NCI-H2107 treated with DMSO at 0.1 percent for 48 hours (cell line): ENCODE results near the gene SOX12.
"Not testable (repeated sequence)": the region's sequence is repeated elsewhere in the genome, so short reads cannot be mapped to it uniquely, and the experiment has no call there.

Experiments
- DNase-seq: peaks from one replicate; lab custom pipeline; 2025; ENCODE audit not compliant: unreplicated experiment; lab: John Stamatoyannopoulos, UW

Gene SOX12

GRCh38 chr20:328975-329695 is 3.8 kb downstream of the SOX12 start:
- DNase-seq, result no peak

- no peak for DNase-seq
These were observed 4.5 kb downstream of the SOX12 start for GRCh38 chr20:329851-330232.

- DNase-seq, result peak; percentile 10
These were observed 5.1 kb downstream of the SOX12 start for GRCh38 chr20:330233-331149.

GRCh38 chr20:334578-334977 is 9.2 kb downstream of the SOX12 start:
- no peak for DNase-seq

- not testable (repeated sequence) for DNase-seq
These were observed 10.7 kb downstream of the SOX12 start for GRCh38 chr20:336040-336439.

GRCh38 chr20:341682-342081 is 16.3 kb downstream of the SOX12 start:
- DNase-seq, result no peak

- DNase-seq, result no peak
These were observed 17.8 kb downstream of the SOX12 start for GRCh38 chr20:343107-343506.

- DNase-seq, result no peak
These were observed 20.8 kb downstream of the SOX12 start for GRCh38 chr20:346033-346639.

GRCh38 chr20:346640-347316 is 21.4 kb downstream of the SOX12 start, which contains the start of gene NRSN2:
Gene NRSN2, plus strand, starts transcription at chr20:347111. Its CDS starts 2,533 bp downstream, at chr20:349644.
- peak; percentile 10 for DNase-seq

GRCh38 chr20:347317-347639 is 21.9 kb downstream of the SOX12 start:
- no peak for DNase-seq

GRCh38 chr20:347640-348484 is 22.5 kb downstream of the SOX12 start:
- peak; percentile 64 for DNase-seq

- DNase-seq, result no peak
These were observed 23.9 kb downstream of the SOX12 start for GRCh38 chr20:348972-349841.

GRCh38 chr20:353166-353565 is 27.8 kb downstream of the SOX12 start:
- no peak for DNase-seq

GRCh38 chr20:354298-354977 is 29.1 kb downstream of the SOX12 start:
- peak; percentile 35 for DNase-seq

GRCh38 chr20:356154-356553 is 30.8 kb downstream of the SOX12 start:
- DNase-seq, result not testable (repeated sequence)

GRCh38 chr20:356745-357144 is 31.4 kb downstream of the SOX12 start:
- no peak for DNase-seq

- no peak for DNase-seq
These were observed 33.7 kb downstream of the SOX12 start for GRCh38 chr20:358891-359555.

GRCh38 chr20:361561-361960 is 36.2 kb downstream of the SOX12 start:
- peak; percentile 6 for DNase-seq
